GM12878 (cell line): ENCODE results near the gene KRTAP10-10. TPM values are rescaled to one million over a fixed set of nuclear protein-coding genes. Genes with fewer than 3 reads are reported as not detected.

Experiments used
- ATAC-seq: fragments of 200-7000 bp; cut with Tn5 transposase; 3 replicates; pipeline ENCODE4 v1.9.1; 2020; ENCODE audit warnings: mild to moderate bottlenecking, moderate library complexity
- BruUV-seq: library from RNA; stranded (reverse); fragments of 400-500 nt; replicated peaks from 2 replicates; lab custom pipeline; 2021; lab: Mats Ljungman, UMichigan
- CTCF ChIA-PET: fragments of 300-600 bp; sonication (Branson Sonifier 250); formaldehyde crosslinking; extraction: SDS; loops from one replicate; lab custom pipeline; 2021; ENCODE audit warnings: inconsistent platforms; lab: Yijun Ruan, JAX
- POLR2A ChIA-PET: fragments of 350-600 bp; formaldehyde crosslinking; extraction: SDS; loops from one replicate; lab custom pipeline; 2021; ENCODE audit warnings: inconsistent platforms; lab: Charles Lee
- RAD21 ChIA-PET: fragments of 300-600 bp; sonication (Branson Sonifier 250); formaldehyde crosslinking; loops from one replicate; lab custom pipeline; 2023; ENCODE audit warnings: antibody characterized with exemption; ENCODE audit not compliant: unreplicated experiment; lab: Charles Lee
- SMC1A ChIA-PET: fragments of 300-600 bp; sonication (Branson Sonifier 250); formaldehyde crosslinking; loops from one replicate; lab custom pipeline; 2023; ENCODE audit not compliant: unreplicated experiment, uncharacterized antibody; lab: Charles Lee
- DNase-seq: peaks from one replicate; pipeline ENCODE4 v3.0.0-alpha.2; 2011; ENCODE audit warnings: low read depth, low spot score
- FAIRE-seq: peaks from 3 replicates; lab custom pipeline; 2011; peaks lifted over from hg19 to GRCh38; lab: Jason Lieb, UNC
- H2AFZ ChIP-seq: 2 replicates; pipeline ENCODE4 v1.6.0; 2011; ENCODE audit warnings: low read depth, low read length, control low read depth; ENCODE audit not compliant: control insufficient read depth
- H3K27ac ChIP-seq: 2 replicates; pipeline ENCODE4 v1.5.1; 2011; ENCODE audit warnings: control low read depth; ENCODE audit not compliant: control insufficient read depth, insufficient read depth
- H3K27me3 ChIP-seq, 2 experiments: replicated peaks in 1 of 2; 2 replicates each; pipeline versions ENCODE4 v1.6.0 to v1.6.1; 2011; ENCODE audit warnings: low read length in 1 of 2; ENCODE audit not compliant: control insufficient read depth in 2 of 2, insufficient read depth in 2 of 2
- H3K36me3 ChIP-seq, 2 experiments: 2 replicates each; pipeline ENCODE4 v1.5.1; 2011; ENCODE audit warnings: low read length in 1 of 2; ENCODE audit not compliant: control insufficient read depth in 2 of 2, insufficient read depth in 2 of 2
- H3K4me1 ChIP-seq: 2 replicates; pipeline ENCODE4 v1.6.1; 2011; ENCODE audit warnings: mild to moderate bottlenecking, low read length, moderate library complexity, mixed read lengths; ENCODE audit not compliant: control insufficient read depth, insufficient read depth
- H3K4me2 ChIP-seq: 2 replicates; pipeline ENCODE4 v1.6.0; 2011; ENCODE audit warnings: control low read depth; ENCODE audit not compliant: control insufficient read depth, insufficient read depth
- H3K4me3 ChIP-seq: fragments of 200-600 bp; sonication (generic); 2 replicates; pipeline ENCODE4 v1.5.1; 2016
- H3K79me2 ChIP-seq: 2 replicates; pipeline ENCODE4 v1.6.0; 2011; ENCODE audit warnings: low read length; ENCODE audit not compliant: control insufficient read depth, insufficient read depth
- H3K9ac ChIP-seq: 2 replicates; pipeline ENCODE4 v1.8.0; 2011; ENCODE audit warnings: low read length, control low read depth, mixed read lengths; ENCODE audit not compliant: control insufficient read depth, insufficient read depth
- H3K9me3 ChIP-seq: replicated peaks from 3 replicates; pipeline ENCODE4 v1.5.1; 2011; ENCODE audit warnings: mild to moderate bottlenecking, low read length; ENCODE audit not compliant: control insufficient read depth, insufficient read depth
- H4K20me1 ChIP-seq: 2 replicates; pipeline ENCODE4 v1.6.0; 2011; ENCODE audit not compliant: control insufficient read depth, insufficient read depth
- BCL3 ChIP-seq: IDR thresholded peaks from 2 replicates; pipeline ENCODE4 v1.6.1; 2011; ENCODE audit warnings: borderline replicate concordance, low read depth, mild to moderate bottlenecking, moderate library complexity, low read length; ENCODE audit not compliant: insufficient read depth, poor library complexity, severe bottlenecking
- CBFB ChIP-seq: IDR thresholded peaks from 2 replicates; pipeline ENCODE4 v1.6.1; 2016; ENCODE audit warnings: antibody characterized with exemption, low read depth
- CBX3 ChIP-seq: fragments of 200-600 bp; sonication (generic); IDR thresholded peaks from 2 replicates; pipeline ENCODE4 v1.6.1; 2016; ENCODE audit warnings: low read depth, borderline replicate concordance
- CREM ChIP-seq: IDR thresholded peaks from 2 replicates; pipeline ENCODE4 v1.6.1; 2014; ENCODE audit warnings: antibody characterized with exemption, low read depth
- E2F8 ChIP-seq: fragments of 450-650 bp; IDR thresholded peaks from 2 replicates; pipeline ENCODE4 v1.6.1; 2018; ENCODE audit warnings: mild to moderate bottlenecking, low read depth, moderate library complexity; ENCODE audit not compliant: partially characterized antibody
- ELK1 ChIP-seq: IDR thresholded peaks from 2 replicates; pipeline ENCODE4 v1.6.1; 2012; ENCODE audit warnings: low read depth, low read length, improper control_type of control experiment
- LARP7 ChIP-seq: fragments of 450-650 bp; IDR thresholded peaks from 2 replicates; pipeline ENCODE4 v1.6.1; 2017; ENCODE audit warnings: mild to moderate bottlenecking
- MAX ChIP-seq: IDR thresholded peaks from 2 replicates; pipeline ENCODE4 v1.6.1; 2012; ENCODE audit warnings: low read depth, low read length, improper control_type of control experiment
- MYC ChIP-seq: IDR thresholded peaks from 2 replicates; pipeline ENCODE4 v1.6.1; 2011; ENCODE audit warnings: mild to moderate bottlenecking, low read length, moderate library complexity, inconsistent platforms; ENCODE audit not compliant: insufficient read depth, insufficient replicate concordance, insufficient read length, severe bottlenecking
- NRF1 ChIP-seq: conservative IDR thresholded peaks from 2 replicates; pipeline ENCODE4 v1.6.1; 2011; ENCODE audit warnings: mild to moderate bottlenecking, low read depth, low read length, improper control_type of control experiment
- PBX3 ChIP-seq: IDR thresholded peaks from 2 replicates; pipeline ENCODE4 v1.6.1; 2011; ENCODE audit warnings: mild to moderate bottlenecking, low read depth, low read length, moderate library complexity; ENCODE audit not compliant: insufficient replicate concordance
- RAD21 ChIP-seq: IDR thresholded peaks from 2 replicates; pipeline ENCODE4 v1.6.1; 2011; ENCODE audit warnings: mild to moderate bottlenecking, low read depth, low read length, moderate library complexity; ENCODE audit not compliant: insufficient read depth
- RELA ChIP-seq: fragments of 450-650 bp; IDR thresholded peaks from 2 replicates; pipeline ENCODE4 v1.8.0; 2014; ENCODE audit warnings: borderline replicate concordance; ENCODE audit not compliant: partially characterized antibody
- SMC3 ChIP-seq: IDR thresholded peaks from 2 replicates; pipeline ENCODE4 v1.6.1; 2011; ENCODE audit warnings: low read length, improper control_type of control experiment, borderline replicate concordance
- SUZ12 ChIP-seq: fragments of 200-600 bp; sonication (generic); IDR thresholded peaks from one replicate; pipeline ENCODE4 v1.6.1; 2018; ENCODE audit warnings: antibody characterized with exemption, mild to moderate bottlenecking; ENCODE audit not compliant: unreplicated experiment
- TARDBP ChIP-seq: IDR thresholded peaks from 2 replicates; pipeline ENCODE4 v1.6.1; 2016; ENCODE audit warnings: borderline replicate concordance
- ZSCAN29 ChIP-seq: fragments of 450-650 bp; IDR thresholded peaks from 2 replicates; pipeline ENCODE4 v1.6.1; 2017; ENCODE audit warnings: mild to moderate bottlenecking, moderate library complexity
- WGBS: methylation state at CpG from one replicate; pipeline ENCODE4 v1.1.6; 2016; ENCODE audit warnings: low lambda C conversion rate; ENCODE audit not compliant: insufficient replicate concordance, insufficient coverage; ENCODE audit errors: missing lambda C conversion rate; 5-methylcytosine and 5-hydroxymethylcytosine counted together
- in situ Hi-C: fragments of 300-500 bp; cut with MboI; formaldehyde crosslinking; loops from 9 replicates; pipeline ENCODE4 v1.14.3; 2018; ENCODE audit warnings: mixed read lengths
- intact Hi-C: fragments of 100-400 bp; cut with micrococcal nuclease; formaldehyde crosslinking; loops from one replicate; pipeline ENCODE4 v1.14.2; 2022; ENCODE audit not compliant: unreplicated experiment
- polyA plus RNA-seq, 11 experiments: library from polyadenylated mRNA; depleted of rRNA in 4 of 11; unstranded in 6 of 11; stranded (reverse) in 5 of 11; fragments of >200 nt; fragmentation: Nextera tagmentation in 4 of 11; fragmentation: Illumina TruSeq in 1 of 11; extraction: Ambion mirVana in 4 of 11; extraction: Trizol in 1 of 11; gene quantifications; 1 replicate in 1 of 11; 2 replicates in 10 of 11; pipeline versions ENCODE4 v1.2.1 to v1.2.3, GENCODE V29; 2011 to 2016; ENCODE audit warnings: inconsistent platforms in 2 of 11, missing spikeins in 2 of 11, low read depth in 1 of 11
- total RNA-seq, 4 experiments: library from RNA; depleted of rRNA in 3 of 4; stranded (reverse); fragments of >200 nt in 3 of 4; fragmentation: Illumina TruSeq in 1 of 4; extraction: Trizol in 1 of 4; gene quantifications; 2 replicates each; pipeline versions ENCODE4 v1.2.1 to v1.2.3, GENCODE V29; 2013 to 2021

Gene KRTAP10-10
- total and polyA plus RNA-seq, 10 of the 15 experiments (the other 5 are each of a cell fraction or from before 2014, with no cell fraction given) = not detected

- in situ Hi-C loops = no loop called here
- CTCF ChIA-PET = no interaction called here
Observed at GRCh38 chr21:44647222-44647552, 10.0 kb downstream of the KRTAP10-10 start.

More at GRCh38 chr21:44647222-44647552, 10.0 kb downstream of the KRTAP10-10 start:
- H4K20me1 ChIP-seq = no peaks in the 10 kb centered on the region
- no peaks in the 10 kb centered on the region for H3K79me2 ChIP-seq
- intact Hi-C loops = no loop called here
- H3K9me3 ChIP-seq = peaks cover 1% of the 10 kb centered on the region; the same call in 1 of the 3 replicates
- no peak overlapping the region for H2AFZ ChIP-seq
- no peak overlapping the region for H3K27ac ChIP-seq
- TF ChIP-seq NRF1 = no peak
- TF ChIP-seq RAD21 = no peak
- TF ChIP-seq PBX3 = no peak
- TF ChIP-seq CREM = no peak
- TF ChIP-seq SMC3 = no peak
- TF ChIP-seq RELA = no peak
- no peak for TF ChIP-seq CBFB
- no peak for TF ChIP-seq LARP7
- no peak for TF ChIP-seq SUZ12
- TF ChIP-seq BCL3 = no peak
- TF ChIP-seq ELK1 = no peak
- TF ChIP-seq CBX3 = no peak
- TF ChIP-seq E2F8 = no peak
- no peak for TF ChIP-seq MAX
- TF ChIP-seq ZSCAN29 = no peak
- no peak for TF ChIP-seq MYC
- no peak for TF ChIP-seq TARDBP
- H3K9ac ChIP-seq = no peak overlapping the region
- no peak overlapping the region for H3K4me3 ChIP-seq
- BruUV-seq = no TSS peak
- DNase-seq = no peak
- FAIRE-seq = no peak
- H3K36me3 ChIP-seq = no peaks in the 10 kb centered on the region
- no peak for ATAC-seq
- H3K27me3 ChIP-seq = no peaks in the 10 kb centered on the region
- POLR2A ChIA-PET = no interaction called here
- RAD21 ChIA-PET = no interaction called here
- no peak overlapping the region for H3K4me2 ChIP-seq
- WGBS = 60% methylated on average over 8 of the region's 8 CpGs
- no peaks in the 10 kb centered on the region for H3K4me1 ChIP-seq
- SMC1A ChIA-PET = no interaction called here
